DMS153 (cell line): ENCODE measurements around the gene VAV1.
"Not testable (repeated sequence)": the region's sequence is repeated elsewhere in the genome, so short reads cannot be mapped to it uniquely, and the experiment has no call there.

ENCODE experiments used
- DNase-seq: peaks from one replicate; lab custom pipeline; 2025; lab: John Stamatoyannopoulos, UW

VAV1 gene

GRCh38 chr19:6819323-6819722 is 46.8 kb downstream of the VAV1 start:
- DNase-seq: no peak

- no peak for DNase-seq
These were observed 47.7 kb downstream of the VAV1 start for GRCh38 chr19:6820237-6820636.

- no peak for DNase-seq
These were observed 49.3 kb downstream of the VAV1 start for GRCh38 chr19:6821639-6822310.

GRCh38 chr19:6822311-6822670 is 49.8 kb downstream of the VAV1 start:
- DNase-seq: no peak

- DNase-seq: no peak
These were observed 52.7 kb downstream of the VAV1 start for GRCh38 chr19:6825076-6825774.

GRCh38 chr19:6826281-6826920 is 53.9 kb downstream of the VAV1 start:
- DNase-seq: no peak

- no peak for DNase-seq
These were observed 55.8 kb downstream of the VAV1 start for GRCh38 chr19:6828306-6828697.

- peak; percentile 17 for DNase-seq
These were observed 56.5 kb downstream of the VAV1 start for GRCh38 chr19:6828698-6829633.

GRCh38 chr19:6829829-6830228 is 57.3 kb downstream of the VAV1 start:
- DNase-seq: not testable (repeated sequence)

- DNase-seq: not testable (repeated sequence)
These were observed 58.6 kb downstream of the VAV1 start for GRCh38 chr19:6831084-6831483.

- no peak for DNase-seq
These were observed 59.9 kb downstream of the VAV1 start for GRCh38 chr19:6832412-6832811.

GRCh38 chr19:6833166-6833790 is 60.8 kb downstream of the VAV1 start:
- no peak for DNase-seq

- no peak for DNase-seq
These were observed 61.9 kb downstream of the VAV1 start for GRCh38 chr19:6834433-6834832.

- DNase-seq: no peak
These were observed 63.0 kb downstream of the VAV1 start for GRCh38 chr19:6835501-6835900.

GRCh38 chr19:6837525-6837924 is 65.0 kb downstream of the VAV1 start:
- DNase-seq: no peak

GRCh38 chr19:6838062-6838655 is 65.7 kb downstream of the VAV1 start:
- DNase-seq: no peak

GRCh38 chr19:6842871-6843607 is 70.5 kb downstream of the VAV1 start:
- no peak for DNase-seq

- no peak for DNase-seq
These were observed 75.3 kb downstream of the VAV1 start for GRCh38 chr19:6847828-6848200.

GRCh38 chr19:6848986-6849385 is 76.5 kb downstream of the VAV1 start:
- DNase-seq: no peak

- DNase-seq: no peak
These were observed 77.4 kb downstream of the VAV1 start for GRCh38 chr19:6849876-6850275.

GRCh38 chr19:6851359-6851758 is 78.9 kb downstream of the VAV1 start:
- DNase-seq: no peak
